Esophagus squamous epithelium (tissue), 4 donors: ENCODE measurements around the gene GGTLC1.
"Not testable (repeated sequence)": the region's sequence is repeated elsewhere in the genome, so short reads cannot be mapped to it uniquely, and the experiment has no call there.

ENCODE experiments used
- CTCF ChIP-seq, 6 experiments: fragments of 450-650 bp in 4 of 6; fragments of 200-600 bp in 2 of 6; sonication (generic) in 2 of 6; IDR thresholded peaks; one replicate each; pipeline ENCODE4 v1.5.1; 2016 to 2019; ENCODE audit warnings: antibody characterized with exemption in 6 of 6, mild to moderate bottlenecking in 4 of 6, moderate library complexity in 4 of 6
- POLR2A ChIP-seq, 4 donors: fragments of 450-650 bp; IDR thresholded peaks; one replicate each; pipeline ENCODE4 v1.6.1; 2017; ENCODE audit warnings: antibody characterized with exemption in 4 of 4, mild to moderate bottlenecking in 4 of 4, moderate library complexity in 3 of 4

- not testable (repeated sequence) for TF ChIP-seq CTCF, POLR2A (IDR thresholded peaks at IDR 0.05)
Observed at GRCh38 chr20:23985790-23986225, 2.8 kb downstream of the GGTLC1 start.
